Progenitor cell of endocrine pancreas (in vitro differentiated cells): ENCODE measurements around the gene PPP2R5C. TPM values are rescaled to one million over a fixed set of nuclear protein-coding genes. Genes with fewer than 3 reads are reported as not detected.

ENCODE experiments used
- DNase-seq: peaks from one replicate; pipeline ENCODE4 v3.0.0; 2021; ENCODE audit warnings: low spot score; ENCODE audit not compliant: unreplicated experiment
- H3K27ac Mint-ChIP-seq: 2 replicates; pipeline ENCODE4 v1.8.0; 2021; ENCODE audit warnings: mild to moderate bottlenecking, moderate library complexity, mixed read lengths
- H3K27me3 Mint-ChIP-seq: 2 replicates; pipeline ENCODE4 v1.8.0; 2021; ENCODE audit warnings: mixed read lengths
- H3K36me3 Mint-ChIP-seq: 2 replicates; pipeline ENCODE4 v1.8.0; 2022; ENCODE audit warnings: mixed read lengths; ENCODE audit not compliant: insufficient read depth
- H3K4me1 Mint-ChIP-seq: 2 replicates; pipeline ENCODE4 v1.8.0; 2021; ENCODE audit warnings: low read depth, mixed read lengths
- H3K4me3 Mint-ChIP-seq: 2 replicates; pipeline ENCODE4 v1.8.0; 2021; ENCODE audit warnings: low read depth, mild to moderate bottlenecking, moderate library complexity, mixed read lengths
- H3K9me3 Mint-ChIP-seq: 2 replicates; pipeline ENCODE4 v1.8.0; 2021; ENCODE audit warnings: low read depth, mixed read lengths
- total RNA-seq: library from RNA; stranded (reverse); gene quantifications from 2 replicates; pipeline ENCODE4 v1.2.1, GENCODE V29; 2021
- TF ChIP-seq, protein P1 (sequence below): fragments of 200-600 bp; sonication (generic); IDR thresholded peaks from one replicate; pipeline ENCODE4 v1.5.0; 2021; ENCODE audit warnings: antibody characterized with exemption, mild to moderate bottlenecking; ENCODE audit not compliant: unreplicated experiment

The PPP2R5C gene
- total RNA-seq, 1 donor from 2014 or later: 120 TPM

DNA sequence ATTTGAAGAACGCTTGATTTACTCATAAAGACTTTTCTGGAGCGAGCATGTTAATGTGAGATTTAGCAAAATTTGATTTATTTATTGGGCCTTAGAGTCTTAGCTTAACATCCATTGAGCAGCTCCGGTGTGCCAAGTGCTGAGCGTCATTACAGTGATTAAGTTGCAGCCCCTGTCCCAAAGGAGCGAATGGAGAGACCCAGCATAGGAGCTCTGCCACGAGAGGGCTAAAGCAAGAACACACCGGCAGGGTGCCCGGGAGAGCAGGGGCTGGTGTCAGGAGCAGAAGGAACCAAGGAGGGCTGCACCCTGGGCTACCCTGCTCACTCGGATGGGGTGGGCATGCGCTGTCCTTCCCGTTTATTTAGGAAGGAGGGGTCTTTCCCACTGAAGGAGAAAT lies 50.6 kb downstream of the PPP2R5C start:
- H3K4me3 Mint-ChIP-seq: peak overlapping the region; percentile 63

DNA sequence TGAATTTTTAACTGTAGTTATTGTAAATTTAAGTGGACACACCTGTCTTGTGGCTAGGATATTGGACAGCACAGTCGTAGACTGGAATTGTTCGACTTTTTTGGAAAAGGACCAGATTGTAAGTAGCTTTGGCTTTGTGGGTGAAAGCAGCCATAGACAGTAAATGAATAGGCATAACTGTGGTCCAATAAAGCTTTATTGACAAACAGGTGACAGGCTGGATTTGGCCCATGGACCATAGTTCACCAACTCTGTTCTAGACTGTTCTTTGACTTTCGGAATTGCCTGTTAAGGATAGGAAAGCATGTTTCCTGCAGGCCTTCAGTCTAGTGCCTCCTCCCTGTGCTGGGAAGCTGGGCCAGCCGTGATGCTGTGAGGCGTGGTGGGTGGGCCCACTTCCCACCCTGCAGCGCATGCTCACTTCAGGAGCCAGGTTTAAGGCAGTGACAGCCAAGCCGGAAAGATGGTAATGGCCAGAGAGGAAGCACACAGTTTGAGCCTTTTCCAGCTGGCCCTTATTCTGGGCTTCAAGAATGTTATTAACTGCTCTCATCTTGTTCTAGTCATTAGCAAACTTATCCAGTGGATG lies 51.8 kb downstream of the PPP2R5C start:
- DNase-seq: no peak
- Mint-ChIP-seq H3K27me3 (no peaks in the 10 kb centered on the region), H3K36me3 (peaks cover 5% of the 10 kb centered on the region), H3K4me3 (no peak overlapping the region), H3K9me3 (no peaks in the 10 kb centered on the region), H3K27ac (peak overlapping the region; percentile 68), H3K4me1 (peaks cover 37% of the 10 kb centered on the region)
- TF ChIP-seq, protein P1, sequence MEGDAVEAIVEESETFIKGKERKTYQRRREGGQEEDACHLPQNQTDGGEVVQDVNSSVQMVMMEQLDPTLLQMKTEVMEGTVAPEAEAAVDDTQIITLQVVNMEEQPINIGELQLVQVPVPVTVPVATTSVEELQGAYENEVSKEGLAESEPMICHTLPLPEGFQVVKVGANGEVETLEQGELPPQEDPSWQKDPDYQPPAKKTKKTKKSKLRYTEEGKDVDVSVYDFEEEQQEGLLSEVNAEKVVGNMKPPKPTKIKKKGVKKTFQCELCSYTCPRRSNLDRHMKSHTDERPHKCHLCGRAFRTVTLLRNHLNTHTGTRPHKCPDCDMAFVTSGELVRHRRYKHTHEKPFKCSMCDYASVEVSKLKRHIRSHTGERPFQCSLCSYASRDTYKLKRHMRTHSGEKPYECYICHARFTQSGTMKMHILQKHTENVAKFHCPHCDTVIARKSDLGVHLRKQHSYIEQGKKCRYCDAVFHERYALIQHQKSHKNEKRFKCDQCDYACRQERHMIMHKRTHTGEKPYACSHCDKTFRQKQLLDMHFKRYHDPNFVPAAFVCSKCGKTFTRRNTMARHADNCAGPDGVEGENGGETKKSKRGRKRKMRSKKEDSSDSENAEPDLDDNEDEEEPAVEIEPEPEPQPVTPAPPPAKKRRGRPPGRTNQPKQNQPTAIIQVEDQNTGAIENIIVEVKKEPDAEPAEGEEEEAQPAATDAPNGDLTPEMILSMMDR: no peak

More for the DNA sequence above, 50.6 kb downstream of the PPP2R5C start:
- Mint-ChIP-seq H3K27me3 (no peaks in the 10 kb centered on the region), H3K9me3 (no peaks in the 10 kb centered on the region), H3K27ac (peak overlapping the region; percentile 65), H3K36me3 (peaks cover 5% of the 10 kb centered on the region), H3K4me1 (peaks cover 38% of the 10 kb centered on the region)
- DNase-seq: no peak
- TF ChIP-seq, protein P1: no peak

DNA sequence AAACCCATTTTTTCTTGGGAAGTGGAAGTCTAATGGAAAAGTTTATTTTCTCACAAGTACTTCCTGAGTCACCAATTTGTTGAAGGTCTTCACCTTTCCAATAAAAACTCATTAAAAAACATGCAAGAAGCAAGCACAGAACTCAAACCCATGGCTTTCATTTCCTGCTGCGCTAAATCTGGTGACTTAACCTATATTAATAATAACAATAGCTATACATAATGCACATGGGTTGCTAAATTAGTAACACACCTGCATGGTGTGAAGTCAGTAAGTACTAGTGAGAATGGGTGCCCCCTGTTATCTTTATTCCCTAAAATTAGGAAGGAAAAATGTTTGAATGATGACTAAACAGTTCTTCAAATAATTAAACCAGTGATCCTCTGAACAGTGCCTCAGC lies 52.3 kb downstream of the PPP2R5C start:
- Mint-ChIP-seq H3K4me3 (no peak overlapping the region), H3K27me3 (no peaks in the 10 kb centered on the region), H3K9me3 (no peaks in the 10 kb centered on the region), H3K4me1 (peaks cover 33% of the 10 kb centered on the region), H3K36me3 (peaks cover 5% of the 10 kb centered on the region), H3K27ac (no peak overlapping the region)
- DNase-seq: no peak
- TF ChIP-seq, protein P1: no peak

DNA sequence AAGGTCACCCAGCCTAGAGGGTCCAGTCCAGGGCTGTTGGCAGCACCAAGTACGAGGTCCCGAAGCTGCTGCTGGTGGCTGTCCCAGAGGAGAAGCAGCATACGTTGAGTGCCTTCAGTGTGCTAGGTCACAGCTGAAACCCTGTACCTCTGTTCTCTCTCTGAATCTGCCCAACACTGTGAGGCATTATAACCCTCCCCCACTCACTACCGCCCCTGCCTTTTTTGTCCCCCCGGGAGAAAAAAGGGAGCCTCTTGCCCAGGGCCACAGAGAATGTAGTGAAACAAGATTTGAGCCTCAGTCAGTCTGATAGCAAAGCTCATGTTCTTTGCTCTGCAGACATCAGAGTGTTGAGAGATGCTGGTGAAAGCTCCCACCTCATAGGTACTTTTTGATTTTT lies 53.4 kb downstream of the PPP2R5C start:
- H3K36me3 Mint-ChIP-seq: peaks cover 9% of the 10 kb centered on the region
- no peak for DNase-seq
- H3K4me3 Mint-ChIP-seq: no peak overlapping the region
- H3K27me3 Mint-ChIP-seq: no peaks in the 10 kb centered on the region
- no peaks in the 10 kb centered on the region for H3K9me3 Mint-ChIP-seq
- TF ChIP-seq, protein P1: no peak
- no peak overlapping the region for H3K27ac Mint-ChIP-seq
- H3K4me1 Mint-ChIP-seq: peaks cover 29% of the 10 kb centered on the region

DNA sequence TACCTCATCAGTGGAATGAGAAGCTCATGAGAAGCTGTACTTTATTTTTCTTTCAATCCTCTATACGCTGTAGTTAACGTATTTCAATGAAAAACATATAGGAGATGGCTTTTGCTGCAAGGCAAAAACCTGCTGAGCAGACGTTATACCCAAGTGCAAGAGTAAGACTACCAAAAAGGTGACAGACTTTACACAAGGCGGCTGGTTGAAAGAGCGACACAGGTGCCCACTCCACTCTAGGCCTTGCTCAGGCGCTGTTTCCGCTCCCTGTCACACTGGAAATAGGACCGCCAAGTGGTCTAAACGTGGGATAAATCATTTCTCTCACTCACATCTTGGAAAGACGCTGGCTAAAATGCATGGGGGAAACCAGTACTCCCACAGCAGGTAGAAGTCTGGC lies 54.5 kb downstream of the PPP2R5C start:
- Mint-ChIP-seq H3K4me1 (peaks cover 24% of the 10 kb centered on the region), H3K27me3 (no peaks in the 10 kb centered on the region), H3K9me3 (no peaks in the 10 kb centered on the region), H3K27ac (no peak overlapping the region), H3K4me3 (no peak overlapping the region), H3K36me3 (peaks cover 12% of the 10 kb centered on the region)
- TF ChIP-seq, protein P1: no peak
- no peak for DNase-seq
